CD4-positive, alpha-beta T cell treated with Interleukin-4 for 4 hours (primary cell): ENCODE data around the gene CACNA2D1.
"Not testable (repeated sequence)": the region's sequence is repeated elsewhere in the genome, so short reads cannot be mapped to it uniquely, and the experiment has no call there.

Experiments used
- DNase-seq: peaks from one replicate; pipeline ENCODE4 v3.0.0-alpha.2; 2020

CACNA2D1 gene

DNA sequence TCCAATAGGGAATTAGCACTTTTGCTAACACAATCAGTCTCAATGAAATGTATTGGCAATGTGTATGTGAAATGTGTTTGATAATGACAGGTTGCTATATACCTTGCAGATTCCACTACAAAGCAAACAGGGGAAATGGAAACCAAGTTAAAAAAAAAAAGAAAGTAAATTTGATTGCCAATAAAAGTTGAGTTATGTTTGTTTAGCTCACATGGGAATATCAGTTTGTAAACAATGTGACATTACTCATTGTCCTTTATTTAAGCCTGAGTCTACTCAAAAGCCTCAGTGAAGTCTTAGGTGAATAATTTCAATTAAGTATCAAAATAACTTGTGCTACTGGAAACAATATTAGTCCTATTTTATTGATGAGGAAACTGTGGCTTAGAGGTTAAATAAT lies 285.2 kb downstream of the CACNA2D1 start:
- no peak for DNase-seq

GRCh38 chr7:82156893-82157292 lies 286.7 kb downstream of the CACNA2D1 start:
- DNase-seq, result no peak

DNA sequence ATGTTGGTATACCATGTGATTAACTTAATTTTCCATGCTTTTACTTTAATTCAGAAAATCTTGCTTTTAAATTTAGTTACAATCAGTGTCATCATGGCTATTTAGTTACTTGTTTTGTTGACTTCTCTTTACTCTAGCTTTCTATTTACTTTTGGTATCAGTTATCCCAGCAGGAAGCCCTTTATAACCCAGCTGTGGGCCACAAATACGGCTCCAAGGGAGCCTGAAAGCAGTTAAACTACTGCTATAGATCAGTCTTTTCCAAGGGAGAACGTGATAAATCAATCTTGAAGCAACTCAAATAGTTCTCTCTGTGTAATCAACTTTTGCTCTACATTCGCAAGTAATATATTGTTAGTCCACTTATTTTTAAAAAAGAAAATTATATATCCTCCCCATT lies 287.4 kb downstream of the CACNA2D1 start:
- DNase-seq, result no peak

DNA sequence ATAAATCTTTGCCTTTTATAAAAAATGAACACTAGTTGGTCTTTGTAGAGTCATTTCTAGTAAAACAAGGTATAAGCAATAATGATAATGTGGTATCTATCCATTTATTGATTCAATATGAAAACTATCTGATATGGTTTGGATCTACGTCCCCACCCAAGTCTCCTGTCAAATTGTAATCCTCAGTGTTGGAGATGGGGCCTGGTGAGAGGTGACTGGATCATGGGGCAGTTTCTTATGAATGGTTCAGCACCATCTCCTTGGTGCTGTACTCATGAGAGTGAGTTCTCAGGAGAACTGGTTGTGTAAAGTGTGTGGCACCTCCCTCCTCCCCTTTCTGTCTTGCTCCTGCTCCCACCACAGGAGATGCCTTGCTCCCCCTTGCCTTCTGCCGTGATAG lies 288.8 kb downstream of the CACNA2D1 start:
- no peak for DNase-seq

DNA sequence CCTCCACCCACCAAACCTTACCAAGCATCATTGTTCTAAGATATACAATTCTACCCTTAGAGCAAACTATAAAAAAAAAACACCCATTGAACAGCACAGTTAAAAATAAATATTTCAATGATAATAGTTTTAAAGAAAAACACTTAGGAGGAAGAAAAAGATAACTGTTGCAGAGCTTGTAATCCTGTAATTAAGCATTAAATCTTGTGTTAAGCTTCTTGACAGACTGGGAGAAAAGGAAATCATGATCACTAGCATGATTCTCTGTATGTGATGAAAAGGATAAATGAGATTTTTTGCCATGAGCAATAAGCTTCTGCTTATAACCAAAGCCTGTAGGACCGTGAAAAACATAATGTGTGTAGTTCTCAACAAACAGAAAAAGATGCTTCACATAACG lies 289.8 kb downstream of the CACNA2D1 start:
- DNase-seq, result no peak

- no peak for DNase-seq
Observed at GRCh38 chr7:82152858-82153257, 290.7 kb downstream of the CACNA2D1 start.

DNA sequence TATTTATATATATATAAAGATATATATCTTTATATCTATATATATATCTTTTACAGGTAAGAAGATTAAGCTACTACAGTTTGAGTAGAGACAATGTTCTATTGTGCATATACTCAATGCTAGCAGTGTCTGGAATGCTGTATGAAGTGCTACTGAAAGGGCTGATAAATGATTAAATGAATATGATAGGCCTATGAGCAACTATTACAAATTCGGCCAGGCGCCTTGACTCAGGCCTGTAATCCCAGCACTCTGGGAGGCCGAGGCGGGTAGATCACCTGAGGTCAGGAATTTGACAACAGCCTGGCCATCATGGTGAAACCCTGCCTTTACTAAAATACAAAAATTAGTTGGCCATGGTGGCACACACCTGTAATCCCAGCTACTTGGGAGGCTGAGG lies 297.1 kb downstream of the CACNA2D1 start:
- DNase-seq, result no peak

DNA sequence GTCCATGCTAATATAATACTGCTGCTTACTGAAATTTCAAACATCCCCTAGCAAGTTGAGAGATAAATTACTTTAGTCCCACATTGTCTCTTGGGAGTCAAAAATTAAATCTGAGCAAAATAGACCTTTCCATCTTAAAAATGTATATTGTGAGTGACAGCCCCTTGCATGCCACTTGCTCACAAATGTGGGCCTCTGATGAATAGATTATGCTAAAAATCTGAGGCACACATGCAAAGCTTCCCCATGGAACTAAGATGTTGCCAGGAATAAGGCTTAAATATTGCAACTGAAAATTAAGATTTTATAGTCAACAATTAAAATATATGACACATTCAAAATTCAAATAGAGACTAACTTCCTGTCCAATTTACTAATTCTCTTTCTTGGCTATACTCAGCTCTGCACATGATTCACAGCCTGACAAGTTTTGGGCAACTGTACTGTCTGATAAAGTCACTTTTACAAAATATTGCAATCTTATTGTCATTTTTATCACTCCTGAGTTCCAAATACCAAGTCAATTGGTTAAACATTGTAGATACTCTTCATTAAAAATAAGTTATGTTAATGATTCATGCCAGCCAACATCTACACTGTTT lies 301.2 kb downstream of the CACNA2D1 start:
- no peak for DNase-seq

DNA sequence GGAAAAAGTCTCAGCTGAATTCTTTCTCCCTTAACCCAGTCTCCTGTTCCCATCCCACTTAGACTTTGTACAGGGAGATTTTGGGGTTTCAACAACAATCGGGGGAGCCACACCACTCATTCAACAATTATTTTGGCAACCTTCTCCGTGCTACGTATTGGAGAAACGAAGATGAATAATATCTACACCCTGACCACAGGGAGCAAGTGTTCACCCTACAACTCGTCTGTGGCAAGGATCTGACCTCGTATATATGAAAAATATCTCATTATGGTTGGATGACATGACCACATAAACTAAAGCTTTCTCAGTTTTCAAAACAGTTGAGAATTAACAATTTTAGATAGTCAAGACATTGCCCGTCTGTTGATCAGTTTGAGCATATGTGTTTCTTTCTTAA lies 302.1 kb downstream of the CACNA2D1 start:
- DNase-seq, result no peak

DNA sequence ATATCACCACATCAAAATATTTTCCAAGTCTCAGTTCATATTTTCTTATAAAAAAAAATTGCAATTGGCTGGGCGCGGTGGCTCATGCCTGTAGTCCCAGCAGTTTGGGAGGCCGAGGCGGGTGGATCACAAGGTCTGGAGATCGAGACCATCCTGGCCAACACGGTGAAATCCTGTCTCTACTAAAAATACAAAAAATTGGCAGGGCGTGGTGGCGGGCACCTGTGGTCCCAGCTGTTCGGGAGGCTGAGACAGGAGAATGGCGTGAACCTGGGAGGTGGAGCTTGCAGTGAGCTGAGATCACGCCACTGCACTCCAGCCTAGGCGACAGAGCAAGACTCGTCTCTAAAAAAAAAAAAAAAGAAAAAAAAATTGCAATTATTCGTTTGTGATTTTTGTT lies 303.0 kb downstream of the CACNA2D1 start:
- DNase-seq, result not testable (repeated sequence)

- DNase-seq, result no peak
Observed at GRCh38 chr7:82131215-82131614, 312.4 kb downstream of the CACNA2D1 start.

DNA sequence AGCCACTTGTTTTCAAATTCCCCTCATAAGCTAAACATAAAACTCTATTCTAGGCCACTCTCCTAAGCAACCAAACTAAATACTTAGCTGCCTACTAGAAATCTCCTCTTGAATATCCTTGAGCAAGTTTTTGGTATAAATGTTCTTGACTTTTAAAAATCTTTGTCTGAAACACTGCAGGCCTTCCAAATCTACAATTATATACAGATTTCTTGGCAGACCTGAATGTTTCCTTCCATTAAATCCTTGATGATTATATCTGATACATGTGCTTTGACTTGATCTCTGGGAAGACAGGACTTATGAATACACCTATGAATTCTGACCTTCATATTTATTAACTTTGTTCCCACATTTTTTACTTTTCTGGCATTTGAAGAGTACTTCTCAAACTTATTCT lies 314.5 kb downstream of the CACNA2D1 start:
- DNase-seq, result no peak

GRCh38 chr7:82128546-82128945 lies 315.0 kb downstream of the CACNA2D1 start:
- DNase-seq, result no peak

DNA sequence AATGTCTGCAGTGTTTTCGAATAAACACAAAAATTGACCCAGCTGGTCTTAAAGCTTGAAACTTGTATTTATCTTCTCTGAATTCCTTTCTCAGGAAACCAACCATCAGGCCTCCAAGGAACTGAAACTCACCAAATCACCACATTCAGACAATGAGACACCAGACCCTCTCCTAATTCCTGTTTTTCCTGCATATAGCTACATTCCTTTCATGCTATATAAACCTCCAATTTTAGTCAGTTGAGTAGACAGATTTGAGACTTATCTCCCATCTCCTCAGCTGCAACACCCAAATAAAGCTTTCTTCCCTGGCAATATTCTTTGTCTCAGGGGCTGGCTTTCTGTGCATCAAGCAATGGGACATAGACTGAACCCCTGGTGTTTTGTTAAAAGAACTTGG lies 317.0 kb downstream of the CACNA2D1 start:
- no peak for DNase-seq

DNA sequence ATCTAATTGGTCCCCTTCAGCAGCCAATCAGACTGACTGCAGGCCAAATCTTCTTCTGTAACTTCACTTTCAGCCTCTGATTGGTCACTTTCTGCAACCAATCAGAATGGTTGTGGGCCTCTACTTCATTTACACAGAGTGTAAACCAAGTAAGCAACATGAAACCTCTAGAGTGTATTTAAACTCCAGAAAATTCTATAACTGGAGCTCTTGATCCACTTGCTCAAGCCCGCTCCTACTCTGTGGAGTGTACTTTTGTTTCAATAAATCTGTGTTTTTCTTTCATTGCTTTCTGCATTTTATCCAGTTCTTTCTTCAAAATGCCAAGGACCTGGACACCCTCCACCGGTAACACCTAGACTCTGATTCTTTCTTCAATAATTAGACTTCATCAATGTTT lies 319.1 kb downstream of the CACNA2D1 start:
- DNase-seq, result no peak

- no peak for DNase-seq
Observed at GRCh38 chr7:82122275-82122674, 321.3 kb downstream of the CACNA2D1 start.

- DNase-seq, result no peak
Observed at GRCh38 chr7:82114237-82114636, 329.3 kb downstream of the CACNA2D1 start.

DNA sequence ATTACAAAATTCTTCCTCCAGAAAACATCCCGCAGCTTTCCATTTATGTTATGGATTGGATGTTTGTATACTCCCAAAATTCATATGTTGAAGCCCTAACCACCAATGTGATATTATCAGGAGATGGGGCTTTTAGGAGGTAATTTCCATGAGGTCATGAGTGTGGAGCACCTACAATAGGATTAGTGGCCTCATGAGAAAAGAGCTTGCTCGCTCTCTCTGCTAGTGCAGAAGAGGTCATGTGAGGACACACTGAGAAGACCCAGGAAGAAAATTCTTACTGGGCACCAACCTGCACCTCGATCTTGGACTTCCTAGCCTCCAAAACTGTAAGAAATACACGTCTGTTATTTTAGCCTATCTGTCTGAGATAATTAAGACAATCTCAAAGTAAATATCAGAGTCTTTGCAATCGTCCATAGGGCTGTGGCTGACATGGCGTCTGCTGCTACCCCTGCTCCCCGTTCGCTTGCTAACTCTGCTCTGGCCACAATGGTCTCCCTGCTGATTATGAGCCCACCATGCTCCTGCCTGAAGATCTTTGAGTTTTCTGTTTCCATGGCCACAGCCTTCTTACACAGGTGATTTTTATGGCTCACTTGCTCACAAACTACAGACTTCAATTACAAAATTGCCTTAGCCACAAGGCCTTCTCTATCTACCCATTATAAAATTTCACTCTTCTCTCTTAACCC lies 333.3 kb downstream of the CACNA2D1 start:
- no peak for DNase-seq

DNA sequence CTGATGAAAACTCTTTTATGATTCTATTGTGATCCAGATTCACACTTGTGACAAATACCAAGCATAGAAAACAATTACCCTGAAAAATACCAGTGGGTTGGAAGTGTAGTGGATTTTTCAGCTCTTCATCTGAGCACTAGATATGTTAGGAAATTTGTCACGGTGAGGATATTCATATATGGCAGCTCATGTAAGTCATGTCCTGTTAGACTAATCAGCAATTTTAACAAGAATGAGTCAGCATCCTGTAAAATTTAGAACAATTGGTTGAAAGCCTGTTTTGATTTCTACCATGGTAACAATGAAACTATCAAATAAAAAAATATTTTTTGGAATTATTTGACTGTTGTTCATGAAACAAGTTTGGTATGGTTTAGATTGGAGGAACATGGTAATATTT lies 334.3 kb downstream of the CACNA2D1 start:
- DNase-seq, result no peak

GRCh38 chr7:82106201-82106600 lies 337.4 kb downstream of the CACNA2D1 start:
- no peak for DNase-seq

DNA sequence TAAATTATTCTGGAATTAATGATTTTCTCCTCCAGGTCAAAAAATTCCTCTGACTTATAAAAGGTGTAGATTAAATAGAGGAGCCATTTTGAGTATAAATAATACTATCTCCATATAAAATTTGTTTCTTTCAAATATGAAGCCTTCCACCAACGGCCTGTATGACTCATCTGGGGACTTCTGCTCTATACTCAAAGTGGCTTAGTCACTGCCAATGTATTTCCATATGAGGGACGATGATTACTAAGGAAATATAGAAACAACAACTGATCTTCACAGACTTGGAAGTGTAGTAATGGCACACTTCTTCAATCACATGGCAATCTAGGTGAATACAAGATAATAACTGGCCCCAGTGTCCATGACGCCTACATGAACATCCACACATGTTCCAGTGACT lies 338.1 kb downstream of the CACNA2D1 start:
- no peak for DNase-seq

DNA sequence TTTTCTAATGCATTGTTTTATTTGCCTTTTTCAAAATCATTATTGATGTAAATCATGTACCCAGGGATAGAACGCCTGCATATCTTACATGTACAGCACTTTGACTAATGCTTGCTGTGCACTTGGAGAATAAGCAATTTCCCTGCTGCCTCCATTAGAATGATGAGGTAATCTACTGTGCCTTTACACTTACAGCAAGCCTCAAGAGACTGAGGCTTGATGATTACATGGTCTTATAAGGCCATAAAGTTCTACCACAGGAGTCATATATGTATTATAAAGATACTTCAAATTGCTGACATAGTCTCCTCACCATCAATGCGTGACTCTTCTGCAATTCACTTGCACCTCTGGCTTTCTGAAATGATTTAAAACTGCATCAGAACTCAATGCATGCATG lies 345.2 kb downstream of the CACNA2D1 start:
- DNase-seq, result no peak

GRCh38 chr7:82091126-82091684 lies 352.4 kb downstream of the CACNA2D1 start:
- no peak for DNase-seq

- DNase-seq, result no peak
Observed at GRCh38 chr7:82087099-82087498, 356.5 kb downstream of the CACNA2D1 start.

DNA sequence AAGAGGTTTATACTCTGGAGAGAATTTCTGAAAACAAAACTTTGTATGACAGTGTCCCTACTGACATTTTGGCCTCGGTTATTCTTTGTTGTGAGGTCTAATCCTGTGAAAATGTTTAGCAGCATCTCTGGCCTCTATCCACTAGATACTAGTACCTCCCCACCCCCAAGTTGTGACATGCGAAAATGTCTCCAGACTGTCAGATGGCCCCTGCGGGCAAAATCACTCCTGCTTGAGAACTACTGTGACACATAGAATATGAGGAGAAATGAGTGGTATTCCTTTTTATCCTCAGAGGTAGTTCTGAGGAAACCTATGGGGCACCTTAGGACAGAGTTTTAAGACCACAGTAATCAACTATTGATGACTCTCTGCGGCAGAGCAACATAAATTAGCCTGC lies 358.5 kb downstream of the CACNA2D1 start:
- DNase-seq, result no peak
